Measurements from ENCODE around the gene UGT1A6. TPM values are rescaled to one million over a fixed set of nuclear protein-coding genes. Genes with fewer than 3 reads are reported as not detected.

UGT1A6 gene
- total and polyA plus RNA-seq, 2 donors (not counting 1 experiment from before 2014, with no cell fraction given), result not detected

DNA sequence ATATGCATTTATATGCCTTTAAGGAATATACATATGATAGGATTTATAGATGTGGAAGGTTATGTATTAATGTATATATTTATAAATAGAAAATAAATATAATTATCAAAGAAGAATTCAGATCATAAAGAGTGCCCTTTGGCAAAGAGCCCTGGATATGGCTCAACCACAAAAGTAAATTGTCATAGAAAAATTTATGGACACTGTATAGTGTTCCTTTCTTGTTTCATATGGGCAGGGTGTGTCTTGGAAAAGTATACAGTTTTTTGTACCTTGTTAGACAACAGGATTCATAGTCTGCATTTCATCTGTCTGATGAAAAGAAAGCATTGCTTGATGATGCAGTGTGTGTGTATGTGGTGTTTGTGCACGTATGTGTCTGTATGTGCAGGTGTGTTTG, 8.1 kb upstream of the UGT1A6 start:
- TF ChIP-seq EZH2 (IDR thresholded peaks at IDR 0.05; ENCODE audit: low read length, missing control alignments) (no peak), CTCF (conservative IDR thresholded peaks at IDR 0.05 in 1 of 2, IDR thresholded peaks at IDR 0.05 in 1 of 2; ENCODE audit: low read depth in 1 of 2, low read length in 2 of 2) (no peak)
- no peaks in the 10 kb centered on the region for H4K20me1 ChIP-seq (ENCODE audit: control insufficient read depth, extremely low read depth, insufficient read depth, low read length)
- no peaks in the 10 kb centered on the region for H3K79me2 ChIP-seq (ENCODE audit: control insufficient read depth, insufficient read depth, low read length)
- no peak overlapping the region for H2AFZ ChIP-seq (ENCODE audit: low read length)
- H3K27ac ChIP-seq (ENCODE audit: insufficient read depth, low read length), result no peak overlapping the region
- H3K4me2 ChIP-seq (ENCODE audit: extremely low read depth, insufficient read depth, low read length), result no peak overlapping the region
- DNase-seq (ENCODE audit: low read depth in 2 of 2), result no peak
- H3K36me3 ChIP-seq (ENCODE audit: control insufficient read depth, insufficient read depth, low read length), result no peaks in the 10 kb centered on the region
- no peak overlapping the region for H3K9ac ChIP-seq (ENCODE audit: insufficient read depth, low read length)
- no peak overlapping the region for H3K4me3 ChIP-seq (replicated peaks in 1 of 4; ENCODE audit: control extremely low read depth in 1 of 4, insufficient read depth in 1 of 4, low read depth in 3 of 4, low read length in 4 of 4)
- H3K27me3 ChIP-seq (ENCODE audit: control insufficient read depth, insufficient read depth, low read length), result no peaks in the 10 kb centered on the region
- H3K4me1 ChIP-seq (ENCODE audit: control insufficient read depth, extremely low read depth, insufficient read depth, low read length), result no peaks in the 10 kb centered on the region
- H3K9me3 ChIP-seq (ENCODE audit: control insufficient read depth, insufficient read depth, low read depth, low read length), result no peaks in the 10 kb centered on the region

DNA sequence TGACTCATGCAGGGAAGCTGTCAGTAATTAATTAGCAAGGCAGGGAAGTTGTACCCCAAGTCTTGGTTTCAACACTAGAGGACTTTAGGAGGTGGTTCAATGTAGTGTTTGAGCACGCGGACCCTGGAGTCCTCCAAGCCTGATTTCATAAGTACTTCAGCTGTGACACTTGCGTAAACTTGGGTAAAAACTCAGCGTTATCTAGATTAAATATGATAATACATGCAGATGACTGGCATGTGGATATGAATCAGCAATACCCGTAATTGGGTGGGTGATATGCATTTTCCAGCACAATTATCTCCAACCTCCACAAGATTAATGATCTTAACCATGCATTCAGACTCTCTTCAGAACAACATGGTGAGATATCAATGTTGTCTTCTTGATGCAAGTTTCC, 5.8 kb upstream of the UGT1A6 start:
- DNase-seq (ENCODE audit: low read depth in 2 of 2), result peak in 1 of 2 donors; percentile 42
- H3K27me3 ChIP-seq (ENCODE audit: control insufficient read depth, insufficient read depth, low read length), result no peaks in the 10 kb centered on the region
- H3K36me3 ChIP-seq (ENCODE audit: control insufficient read depth, insufficient read depth, low read length), result no peaks in the 10 kb centered on the region
- H3K4me1 ChIP-seq (ENCODE audit: control insufficient read depth, extremely low read depth, insufficient read depth, low read length), result no peaks in the 10 kb centered on the region
- no peak overlapping the region for H3K4me2 ChIP-seq (ENCODE audit: extremely low read depth, insufficient read depth, low read length)
- H2AFZ ChIP-seq (ENCODE audit: low read length), result no peak overlapping the region
- H4K20me1 ChIP-seq (ENCODE audit: control insufficient read depth, extremely low read depth, insufficient read depth, low read length), result no peaks in the 10 kb centered on the region
- H3K9ac ChIP-seq (ENCODE audit: insufficient read depth, low read length), result no peak overlapping the region
- H3K9me3 ChIP-seq (ENCODE audit: control insufficient read depth, insufficient read depth, low read depth, low read length), result no peaks in the 10 kb centered on the region
- no peak overlapping the region for H3K27ac ChIP-seq (ENCODE audit: insufficient read depth, low read length)
- no peak overlapping the region for H3K4me3 ChIP-seq (replicated peaks in 1 of 4; ENCODE audit: control extremely low read depth in 1 of 4, insufficient read depth in 1 of 4, low read depth in 3 of 4, low read length in 4 of 4)
- no peaks in the 10 kb centered on the region for H3K79me2 ChIP-seq (ENCODE audit: control insufficient read depth, insufficient read depth, low read length)
- TF ChIP-seq EZH2 (IDR thresholded peaks at IDR 0.05; ENCODE audit: low read length, missing control alignments), result no peak
- no peak for TF ChIP-seq CTCF (conservative IDR thresholded peaks at IDR 0.05 in 1 of 2, IDR thresholded peaks at IDR 0.05 in 1 of 2; ENCODE audit: low read depth in 1 of 2, low read length in 2 of 2)

DNA sequence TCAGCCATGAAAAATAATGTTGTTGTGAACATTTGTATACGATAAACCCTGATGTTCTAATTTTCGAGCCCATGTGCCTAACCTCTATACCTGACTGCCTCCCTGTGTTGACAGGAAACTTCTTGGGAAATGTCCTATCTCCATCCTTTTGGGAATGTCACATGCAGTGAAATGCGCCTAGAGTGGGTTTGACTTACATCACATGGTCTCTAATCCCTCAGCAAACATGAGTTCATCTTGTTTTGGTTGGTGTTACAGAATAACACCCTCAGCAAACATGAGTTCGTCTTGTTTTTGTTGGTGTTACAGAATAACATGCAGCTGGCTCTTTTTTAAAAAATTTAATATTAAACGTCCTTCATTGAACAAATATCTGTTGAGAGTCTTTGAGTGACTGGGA, 4.3 kb upstream of the UGT1A6 start:
- H3K9me3 ChIP-seq (ENCODE audit: control insufficient read depth, insufficient read depth, low read depth, low read length), result no peaks in the 10 kb centered on the region
- H3K4me3 ChIP-seq (replicated peaks in 1 of 4; ENCODE audit: control extremely low read depth in 1 of 4, insufficient read depth in 1 of 4, low read depth in 3 of 4, low read length in 4 of 4), result no peak overlapping the region
- no peaks in the 10 kb centered on the region for H3K4me1 ChIP-seq (ENCODE audit: control insufficient read depth, extremely low read depth, insufficient read depth, low read length)
- TF ChIP-seq CTCF (conservative IDR thresholded peaks at IDR 0.05 in 1 of 2, IDR thresholded peaks at IDR 0.05 in 1 of 2; ENCODE audit: low read depth in 1 of 2, low read length in 2 of 2), result no peak
- no peak for TF ChIP-seq EZH2 (IDR thresholded peaks at IDR 0.05; ENCODE audit: low read length, missing control alignments)
- H3K4me2 ChIP-seq (ENCODE audit: extremely low read depth, insufficient read depth, low read length), result no peak overlapping the region
- no peaks in the 10 kb centered on the region for H3K79me2 ChIP-seq (ENCODE audit: control insufficient read depth, insufficient read depth, low read length)
- no peaks in the 10 kb centered on the region for H3K27me3 ChIP-seq (ENCODE audit: control insufficient read depth, insufficient read depth, low read length)
- H2AFZ ChIP-seq (ENCODE audit: low read length), result no peak overlapping the region
- no peak for DNase-seq (ENCODE audit: low read depth in 2 of 2)
- no peak overlapping the region for H3K27ac ChIP-seq (ENCODE audit: insufficient read depth, low read length)
- H4K20me1 ChIP-seq (ENCODE audit: control insufficient read depth, extremely low read depth, insufficient read depth, low read length), result no peaks in the 10 kb centered on the region
- no peak overlapping the region for H3K9ac ChIP-seq (ENCODE audit: insufficient read depth, low read length)
- H3K36me3 ChIP-seq (ENCODE audit: control insufficient read depth, insufficient read depth, low read length), result no peaks in the 10 kb centered on the region

All from fibroblast of lung (primary cell).